Right lung (tissue), 10 donors: Measurements from ENCODE around the gene DFFA. TPM values are rescaled to one million over a fixed set of nuclear protein-coding genes. Genes with fewer than 3 reads are reported as not detected.

Experiments
- DNase-seq, 2 donors: peaks; one replicate each; pipeline ENCODE4 v3.0.0-alpha.2; 2013
- long read RNA-seq, 8 donors: transcript quantifications; one replicate each; lab custom pipeline, GENCODE V29; 2026
- polyA plus RNA-seq, 5 donors: library from polyadenylated mRNA; unstranded; fragments of 120-200 nt; gene quantifications; one replicate each; pipeline versions ENCODE4 v1.2.1 to v1.2.3, GENCODE V29; 2013; ENCODE audit warnings: inconsistent platforms in 1 of 5, low replicate concordance in 1 of 5; ENCODE audit not compliant: insufficient read length in 5 of 5, insufficient read depth in 1 of 5

Gene DFFA, protein sequence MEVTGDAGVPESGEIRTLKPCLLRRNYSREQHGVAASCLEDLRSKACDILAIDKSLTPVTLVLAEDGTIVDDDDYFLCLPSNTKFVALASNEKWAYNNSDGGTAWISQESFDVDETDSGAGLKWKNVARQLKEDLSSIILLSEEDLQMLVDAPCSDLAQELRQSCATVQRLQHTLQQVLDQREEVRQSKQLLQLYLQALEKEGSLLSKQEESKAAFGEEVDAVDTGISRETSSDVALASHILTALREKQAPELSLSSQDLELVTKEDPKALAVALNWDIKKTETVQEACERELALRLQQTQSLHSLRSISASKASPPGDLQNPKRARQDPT
- 10 to 100 TPM; 36.2 to 43.1 (median 40.4) TPM for polyA plus RNA-seq
- long read RNA-seq, donor 1, full-length matches to known transcripts: 26 of 26 reads
- long read RNA-seq, donor 1, partial matches to known transcripts: 0 of 26 reads
- long read RNA-seq, donor 1, other reads (novel, unspliced or antisense): 0 of 26 reads
- long read RNA-seq, donor 2, full-length matches to known transcripts: 12 of 12 reads
- long read RNA-seq, donor 2, partial matches to known transcripts: 0 of 12 reads
- long read RNA-seq, donor 2, other reads (novel, unspliced or antisense): 0 of 12 reads
- long read RNA-seq, donor 3, full-length matches to known transcripts: 8 of 8 reads
- long read RNA-seq, donor 3, partial matches to known transcripts: 0 of 8 reads
- long read RNA-seq, donor 3, other reads (novel, unspliced or antisense): 0 of 8 reads
- long read RNA-seq, donor 4, full-length matches to known transcripts: 17 of 17 reads
- long read RNA-seq, donor 4, partial matches to known transcripts: 0 of 17 reads
- long read RNA-seq, donor 4, other reads (novel, unspliced or antisense): 0 of 17 reads
- long read RNA-seq, donor 5, full-length matches to known transcripts: 35 of 35 reads
- long read RNA-seq, donor 5, partial matches to known transcripts: 0 of 35 reads
- long read RNA-seq, donor 5, other reads (novel, unspliced or antisense): 0 of 35 reads
- long read RNA-seq, donor 6, full-length matches to known transcripts: 29 of 29 reads
- long read RNA-seq, donor 6, partial matches to known transcripts: 0 of 29 reads
- long read RNA-seq, donor 6, other reads (novel, unspliced or antisense): 0 of 29 reads
- long read RNA-seq, donor 7, full-length matches to known transcripts: 16 of 16 reads
- long read RNA-seq, donor 7, partial matches to known transcripts: 0 of 16 reads
- long read RNA-seq, donor 7, other reads (novel, unspliced or antisense): 0 of 16 reads
- long read RNA-seq, donor 8, full-length matches to known transcripts: 4 of 4 reads
- long read RNA-seq, donor 8, partial matches to known transcripts: 0 of 4 reads
- long read RNA-seq, donor 8, other reads (novel, unspliced or antisense): 0 of 4 reads

DNA sequence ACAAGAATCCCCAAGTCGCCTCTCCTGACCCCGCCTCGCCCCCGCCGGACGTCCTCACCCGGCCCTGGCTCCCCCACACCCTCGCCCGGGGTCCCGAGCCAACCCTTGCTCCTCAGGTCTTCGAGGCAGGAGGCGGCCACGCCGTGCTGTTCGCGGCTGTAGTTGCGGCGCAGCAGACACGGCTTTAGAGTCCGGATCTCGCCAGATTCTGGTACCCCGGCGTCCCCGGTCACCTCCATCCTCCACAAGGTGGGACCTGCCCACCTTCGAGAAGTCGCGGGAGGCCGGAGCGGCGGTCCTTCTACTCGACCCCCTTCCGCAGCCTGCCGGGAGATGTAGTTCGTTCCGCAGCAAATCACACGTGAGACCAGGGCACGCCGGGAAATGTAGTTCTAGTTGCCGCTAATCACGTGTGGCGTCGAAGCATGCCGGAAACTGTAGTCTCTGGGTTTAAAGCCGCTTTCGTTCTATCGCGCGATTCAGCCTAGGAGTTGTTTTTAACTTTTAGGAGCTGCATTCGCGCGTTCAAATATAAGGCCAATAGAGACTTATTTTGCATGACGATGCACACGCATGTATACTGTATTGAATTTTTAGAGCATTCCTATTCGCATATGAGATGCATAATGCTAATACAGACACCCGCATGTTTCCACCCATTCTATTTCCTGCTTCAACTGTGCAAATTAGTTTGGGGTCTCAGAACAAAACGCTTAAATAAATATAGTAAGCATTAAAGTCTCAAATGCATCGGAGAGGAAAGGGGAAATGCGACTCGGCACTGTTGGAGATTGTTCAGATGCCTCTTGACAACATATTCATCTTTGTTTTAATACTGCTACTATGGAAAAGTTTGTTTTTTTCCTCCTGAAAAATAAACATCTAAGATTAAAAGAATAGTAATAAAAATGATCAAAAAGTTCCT lies at the start of gene DFFA:
Gene DFFA (minus strand): TSS at position 310 of the 925 bp plus-strand sequence. CDS start 71 bp downstream, at position 239.
- peak; percentile 91 to 92 for DNase-seq

DNA sequence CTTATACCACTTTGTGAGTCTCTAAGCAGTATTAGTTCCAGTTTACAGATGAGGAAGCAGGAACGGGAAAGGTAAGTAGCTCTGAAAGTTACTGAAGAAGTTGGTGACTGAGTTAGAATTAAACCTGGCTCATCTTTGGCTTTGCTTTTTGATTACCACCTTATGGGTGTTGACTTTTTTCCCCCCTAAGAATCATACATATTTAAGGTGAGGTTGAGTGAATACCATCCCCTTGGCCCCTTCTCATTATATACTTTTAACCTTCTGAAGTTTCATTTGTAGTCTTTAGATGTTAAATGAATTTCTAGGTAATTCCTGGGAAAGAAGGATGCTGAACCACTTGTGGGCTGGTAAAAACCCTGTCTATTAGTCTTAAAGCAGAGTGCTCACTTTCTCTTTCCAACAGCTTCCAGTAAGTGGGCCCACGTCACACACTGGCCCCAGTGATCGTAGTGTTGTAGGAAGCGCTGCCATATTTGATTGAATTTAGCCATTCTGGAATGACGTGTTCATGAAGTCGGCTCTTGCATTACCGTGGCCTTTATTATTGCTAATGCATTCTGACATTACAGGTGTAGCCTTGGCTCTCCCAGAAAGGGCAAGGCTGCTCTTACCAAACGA lies 49.3 kb upstream of the DFFA start:
- no peak for DNase-seq

DNA sequence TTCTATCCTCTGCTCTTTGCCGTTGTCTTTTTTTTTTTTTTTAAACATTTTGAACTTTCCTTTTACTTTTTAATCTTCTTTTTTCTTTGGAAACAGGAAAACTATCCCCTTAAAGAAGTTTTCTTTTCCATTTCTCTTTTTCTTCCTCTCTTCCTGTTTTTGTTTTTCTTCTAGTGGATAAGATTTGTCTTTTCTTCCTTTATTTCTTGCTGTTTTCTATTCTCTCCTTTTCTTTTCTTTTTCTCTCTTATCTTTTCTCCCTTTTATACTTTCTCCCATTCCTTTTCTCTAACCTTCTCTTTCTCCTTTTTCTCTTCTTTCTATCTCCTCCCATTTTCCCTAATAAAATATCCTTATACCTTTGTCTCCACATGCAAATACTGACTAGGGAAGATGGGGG lies 48.6 kb upstream of the DFFA start:
- no peak for DNase-seq

DNA sequence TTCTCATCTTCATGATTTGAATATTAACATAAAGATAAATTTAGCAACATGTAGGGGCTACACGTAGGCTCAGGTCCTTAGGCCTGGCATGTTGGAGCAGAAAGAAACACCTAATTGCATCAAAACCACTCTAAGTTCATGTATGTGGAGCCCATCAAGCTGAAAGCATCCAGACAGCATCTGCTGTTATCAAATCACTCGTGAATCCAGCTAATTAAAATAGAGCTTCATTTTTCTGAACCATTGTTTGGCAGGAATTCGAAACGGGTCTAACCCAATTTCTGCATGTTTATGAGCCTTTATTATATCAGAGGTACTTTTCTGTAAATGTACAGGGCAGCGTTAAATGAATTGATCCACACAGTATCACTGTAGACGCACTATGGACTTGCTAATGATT lies 48.2 kb upstream of the DFFA start:
- DNase-seq: no peak

DNA sequence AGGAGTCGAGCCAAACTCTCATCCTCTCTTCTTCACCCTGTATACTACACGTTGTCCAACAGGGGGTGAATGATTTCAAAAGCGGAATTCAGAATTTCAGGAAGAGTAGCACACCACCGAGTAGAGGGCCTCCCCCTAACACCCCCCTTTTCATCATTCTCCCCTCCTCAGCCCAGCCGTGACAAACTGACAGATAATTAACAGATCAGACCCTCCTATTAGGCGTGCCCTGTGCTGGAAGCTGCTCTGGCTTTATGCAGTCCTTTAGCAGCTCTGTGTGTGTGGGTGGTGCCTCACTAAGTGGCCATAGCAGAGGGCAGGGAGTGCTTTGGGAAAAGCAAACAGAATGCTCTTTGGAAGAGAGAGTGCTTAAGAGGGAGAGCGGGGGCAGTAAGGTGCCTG lies 46.7 kb upstream of the DFFA start:
- no peak for DNase-seq

DNA sequence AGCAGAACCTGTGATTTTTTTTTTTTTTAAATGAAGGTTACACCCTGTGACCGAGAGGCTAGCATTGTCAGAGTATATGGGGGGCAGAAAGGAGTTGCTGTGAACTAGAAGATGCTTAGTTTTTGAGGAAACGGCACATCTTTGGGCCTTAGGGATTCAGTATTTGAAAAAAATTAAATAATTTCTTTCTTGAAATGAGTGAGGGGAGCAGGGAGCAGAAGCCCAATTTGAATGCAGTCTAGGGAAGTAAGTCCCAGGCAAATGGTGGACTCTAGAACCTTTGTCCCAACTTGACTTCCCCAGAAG lies 45.3 kb upstream of the DFFA start:
- no peak for DNase-seq

DNA sequence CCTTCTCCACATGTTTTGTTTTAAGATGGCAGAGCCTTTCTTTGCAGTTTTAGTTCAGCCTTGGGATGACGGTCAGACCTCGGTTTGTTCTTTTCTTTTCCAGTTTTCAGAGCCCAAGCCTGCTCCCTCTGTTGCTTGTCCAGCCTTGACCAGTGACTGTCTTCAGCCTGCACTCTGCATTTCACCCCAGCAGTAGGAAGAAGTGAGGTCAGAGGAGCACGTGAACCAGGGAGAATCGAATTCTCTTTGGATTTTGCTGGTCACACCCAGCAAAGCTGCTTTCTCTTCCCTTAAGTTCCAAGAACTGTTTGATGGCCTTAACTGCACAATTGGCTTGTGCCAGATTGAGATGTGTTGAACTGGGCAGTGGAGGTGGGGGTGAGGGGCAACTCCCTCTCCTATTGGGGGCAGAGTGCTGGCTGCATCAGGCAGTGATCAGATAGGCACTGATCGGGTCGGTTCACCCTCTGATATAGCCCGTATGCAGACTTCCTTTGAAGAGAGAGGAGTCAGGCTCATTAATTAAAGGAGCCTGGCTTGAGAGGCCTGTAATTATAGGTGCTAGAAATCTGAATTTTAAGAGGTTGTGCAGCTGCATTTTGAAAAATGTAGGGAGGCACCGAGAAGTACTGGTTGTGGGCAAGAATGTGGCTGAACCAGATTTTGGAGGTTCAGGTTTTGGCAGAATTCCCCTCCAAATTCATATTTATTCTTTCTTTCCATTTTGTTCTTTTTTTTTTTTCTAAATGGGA lies 44.8 kb upstream of the DFFA start:
- no peak for DNase-seq

DNA sequence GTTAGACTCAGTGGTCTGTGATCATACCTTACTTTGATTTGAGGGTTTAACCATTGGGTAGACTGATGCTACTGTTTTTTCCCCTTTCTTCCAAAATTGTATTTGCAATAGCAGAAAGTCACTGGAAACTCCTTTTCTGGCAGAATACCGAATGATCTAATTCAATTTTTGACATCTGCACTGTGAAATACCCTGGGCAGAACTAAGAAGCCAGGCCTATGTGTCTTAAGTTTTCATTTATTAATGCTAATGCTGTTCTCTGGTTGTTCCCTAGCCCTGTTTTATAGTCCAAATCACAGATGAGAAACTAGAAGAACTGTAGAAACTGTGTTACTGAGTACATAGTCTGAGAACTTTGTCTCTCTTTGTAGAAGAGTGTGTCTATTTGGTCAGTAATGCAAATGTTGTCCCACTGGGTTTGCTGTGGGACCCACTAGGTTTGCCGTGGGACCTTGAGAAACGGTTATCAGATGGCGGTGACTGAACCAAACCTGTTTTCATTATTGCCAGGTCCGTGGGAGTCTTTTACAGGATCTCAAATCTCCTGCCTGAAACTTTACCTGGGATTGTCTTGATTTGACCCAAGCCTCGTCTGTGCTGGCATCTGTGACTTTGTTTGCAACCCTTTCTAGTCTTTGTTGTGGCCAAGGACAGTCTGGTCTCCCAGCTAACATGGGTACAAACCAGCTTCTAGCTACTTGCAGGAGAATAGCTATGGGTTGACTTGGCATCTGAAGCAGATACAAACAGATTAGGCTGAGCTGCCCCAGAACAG lies 43.8 kb upstream of the DFFA start:
- DNase-seq: no peak

DNA sequence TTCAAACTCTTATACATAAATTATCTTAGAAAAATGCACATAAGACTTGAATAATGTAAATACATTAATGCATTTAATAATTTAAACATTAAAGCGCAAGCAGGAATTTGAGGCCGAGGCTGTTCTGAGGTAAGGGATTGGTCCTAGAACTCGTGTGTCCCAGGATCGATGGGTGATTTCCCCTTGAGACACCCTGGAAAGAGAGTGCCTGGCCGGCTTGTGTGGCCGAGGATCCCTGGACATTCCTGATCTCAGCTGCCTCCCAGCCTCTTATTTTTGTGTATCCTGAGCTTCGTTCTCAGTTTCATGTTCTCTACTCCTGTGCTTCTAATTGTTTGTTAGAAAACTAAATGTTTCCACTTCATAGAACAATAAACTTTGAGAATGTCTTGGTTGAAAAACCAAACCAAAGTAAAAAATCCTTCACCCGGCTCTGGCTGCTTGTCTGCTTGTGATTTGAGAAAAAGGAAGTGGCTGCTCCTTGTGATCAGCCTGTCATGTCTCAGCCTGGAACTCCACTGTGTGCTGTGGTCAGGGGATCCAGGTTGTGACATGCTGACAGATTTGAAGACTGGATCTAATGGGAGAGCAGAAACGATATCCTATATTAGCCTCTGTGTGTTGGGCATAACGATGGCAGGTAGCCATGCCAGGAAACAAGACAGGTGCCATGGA lies 43.1 kb upstream of the DFFA start:
- DNase-seq: no peak

DNA sequence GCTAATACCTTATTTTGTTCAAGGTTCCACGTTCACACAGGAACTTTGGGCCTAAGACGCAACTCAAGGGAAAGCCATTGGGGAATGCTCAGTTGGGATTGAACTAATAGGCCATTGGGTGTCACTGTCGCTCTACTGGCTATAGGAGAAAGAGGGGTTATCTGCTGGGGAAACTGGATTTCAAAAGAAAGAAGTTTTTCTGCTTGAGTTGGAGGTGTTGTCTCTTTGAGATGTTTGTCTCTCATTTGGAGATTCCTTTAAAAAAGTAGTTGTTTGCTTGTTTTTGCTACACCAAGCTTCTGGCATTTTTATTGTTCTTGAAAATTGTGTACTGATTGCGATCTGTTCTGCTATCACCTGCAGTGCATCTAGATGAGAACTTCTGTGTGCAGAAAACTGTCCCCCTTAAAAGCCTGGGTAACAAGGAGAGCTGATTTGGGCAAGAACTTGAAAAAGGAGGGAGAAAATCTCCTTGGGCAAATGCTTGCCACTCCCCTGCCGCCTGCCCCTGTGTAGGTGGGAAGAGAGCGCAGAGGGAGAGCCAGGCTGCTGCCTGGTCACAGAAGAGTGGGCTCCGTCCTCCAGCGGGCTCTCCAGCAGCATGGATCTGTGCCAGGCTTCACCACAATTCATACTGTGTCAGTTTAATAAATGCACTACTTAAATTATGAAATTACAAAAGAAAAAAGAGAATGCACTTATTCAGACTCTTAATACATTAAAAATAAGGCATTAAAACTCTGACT lies 42.3 kb upstream of the DFFA start:
- no peak for DNase-seq

DNA sequence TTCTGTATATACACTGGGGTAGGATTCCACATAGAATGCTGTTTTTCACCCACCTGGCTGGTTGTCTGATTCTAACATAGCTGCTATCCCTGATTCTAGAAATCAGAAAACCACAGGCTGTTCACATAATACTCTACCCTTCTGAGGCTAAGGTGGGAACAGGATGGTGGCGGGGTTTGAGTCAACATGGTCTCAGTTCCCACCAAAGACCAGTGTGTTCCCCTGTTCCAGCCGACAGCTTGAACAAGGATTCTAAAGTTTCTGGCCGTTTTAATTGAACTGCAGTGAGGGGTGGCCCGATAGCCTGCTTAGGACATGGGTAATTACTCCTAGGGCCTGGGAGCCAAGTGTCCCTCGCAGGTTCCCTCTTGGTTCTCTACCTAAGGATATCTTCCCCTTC lies 40.9 kb upstream of the DFFA start:
- no peak for DNase-seq

DNA sequence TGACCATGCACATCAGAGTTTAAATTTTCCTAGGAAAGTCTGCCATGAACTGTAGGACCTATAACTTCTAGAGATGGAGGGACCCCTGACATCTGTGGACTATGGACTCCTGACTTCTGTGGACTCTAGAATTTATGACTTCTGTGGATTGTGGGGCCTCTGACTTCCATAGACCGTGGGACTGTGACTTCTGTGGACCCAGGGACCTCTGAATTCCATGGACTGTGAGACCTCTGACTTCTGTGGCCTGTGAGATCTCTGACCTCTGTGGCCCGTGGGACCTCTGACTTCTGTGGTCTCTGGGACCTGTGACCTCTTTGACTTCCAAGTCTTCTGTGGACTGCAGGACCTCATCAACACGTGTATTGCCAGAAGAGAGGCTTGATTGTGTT lies 39.2 kb upstream of the DFFA start:
- no peak for DNase-seq

DNA sequence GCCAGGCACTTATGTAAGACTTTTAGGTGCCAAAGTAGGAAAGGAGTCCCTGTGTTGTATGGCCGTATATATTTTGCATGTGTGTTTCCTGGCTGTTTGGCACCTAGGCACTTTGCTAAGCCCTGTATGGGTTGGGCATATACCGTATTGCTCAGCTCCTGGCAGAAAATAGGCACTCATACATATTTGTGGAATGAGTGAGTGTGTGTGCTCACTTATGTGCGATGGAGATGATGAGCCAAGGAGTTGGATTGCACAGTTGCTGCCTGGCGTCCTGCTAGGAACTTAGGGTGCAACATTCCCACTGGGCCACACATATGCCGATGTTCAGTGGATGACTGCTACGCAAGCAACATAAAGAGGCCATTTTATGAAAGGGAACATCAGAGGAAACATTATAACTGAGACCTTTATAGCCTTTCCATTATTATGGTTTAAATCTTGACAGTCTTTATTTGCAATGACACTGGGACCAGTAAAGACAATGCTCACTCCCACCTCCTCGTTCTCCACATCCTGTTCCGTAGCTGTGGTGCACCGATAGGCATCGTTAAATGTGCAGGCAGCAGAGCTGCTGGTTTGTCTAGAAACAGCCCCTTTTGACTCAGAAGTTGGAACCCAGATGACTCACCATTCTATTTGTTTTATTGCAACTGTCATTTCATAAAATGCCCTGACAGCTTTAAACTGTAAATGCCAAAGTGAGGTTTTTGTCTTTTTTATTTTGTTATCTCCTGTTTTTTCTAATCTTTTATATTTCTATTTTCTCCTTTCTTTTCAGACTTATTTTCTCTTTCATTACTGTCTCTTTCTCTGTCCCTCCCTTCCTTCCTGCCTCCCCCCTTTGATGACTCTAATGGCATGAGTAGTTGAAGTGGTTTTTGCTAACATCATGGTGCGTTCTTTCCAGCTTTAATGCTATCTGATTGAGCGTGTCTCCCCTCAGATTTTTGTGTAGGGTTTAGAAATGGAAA lies 38.5 kb upstream of the DFFA start:
- no peak for DNase-seq

DNA sequence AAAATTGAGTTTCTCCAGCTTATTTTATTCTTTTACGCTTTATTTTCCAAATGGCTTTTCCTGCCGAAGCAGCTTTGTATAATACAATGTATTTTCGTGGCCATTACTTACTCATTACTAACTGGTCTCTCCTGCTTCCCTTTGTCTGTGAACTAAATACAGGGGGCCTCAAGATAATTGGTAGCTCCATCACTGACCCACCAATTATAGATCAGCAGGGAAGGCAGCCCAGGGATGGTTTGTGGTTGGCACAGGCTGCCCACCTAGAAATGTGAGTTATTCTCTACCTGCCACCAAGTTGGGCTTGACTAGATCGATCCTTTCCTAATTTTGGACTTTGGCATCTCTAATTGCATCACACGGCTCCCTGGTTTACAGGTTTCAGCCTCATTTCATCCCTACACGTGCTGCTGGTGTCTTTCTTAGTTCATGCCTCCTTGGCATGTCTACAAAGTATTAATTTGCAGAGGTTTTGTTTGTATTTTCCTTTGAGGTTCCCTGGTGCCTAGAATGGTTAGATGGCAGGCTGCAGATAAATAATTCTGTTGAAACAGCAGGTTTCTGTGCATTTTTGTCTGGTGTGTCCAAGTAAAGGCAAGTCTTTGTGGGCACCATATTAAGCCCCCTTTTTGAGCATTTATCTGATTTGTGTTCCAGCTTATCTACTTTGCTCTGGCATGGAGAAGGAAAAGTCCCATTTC lies 37.6 kb upstream of the DFFA start:
- no peak for DNase-seq

DNA sequence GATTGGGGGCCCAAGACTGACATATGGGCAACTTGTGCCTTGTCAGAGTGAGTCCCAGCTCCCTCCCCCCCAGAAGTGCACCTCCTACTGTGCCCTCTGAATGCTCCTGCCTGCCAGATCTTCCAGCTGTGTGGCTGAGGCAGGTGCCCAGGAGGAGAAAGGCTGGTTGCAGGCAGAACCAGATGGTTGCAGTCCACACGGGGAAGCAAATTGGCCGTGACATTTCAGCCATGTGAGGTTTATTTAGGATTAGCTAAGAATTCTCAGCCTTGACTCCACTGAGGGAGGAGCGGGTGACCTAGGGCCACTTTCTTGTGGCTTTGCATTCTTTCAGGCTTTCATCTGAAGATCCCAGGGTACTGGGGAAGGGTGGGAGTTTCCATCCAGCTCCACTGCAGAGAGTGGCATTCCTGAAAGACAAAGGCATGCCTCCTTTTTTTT lies 36.2 kb upstream of the DFFA start:
- DNase-seq: no peak
